ENCODE results near the gene STPG1.
A peak's percentile ranks its signal among the peaks of the same experiment; 100 is the strongest.

The STPG1 gene

DNA sequence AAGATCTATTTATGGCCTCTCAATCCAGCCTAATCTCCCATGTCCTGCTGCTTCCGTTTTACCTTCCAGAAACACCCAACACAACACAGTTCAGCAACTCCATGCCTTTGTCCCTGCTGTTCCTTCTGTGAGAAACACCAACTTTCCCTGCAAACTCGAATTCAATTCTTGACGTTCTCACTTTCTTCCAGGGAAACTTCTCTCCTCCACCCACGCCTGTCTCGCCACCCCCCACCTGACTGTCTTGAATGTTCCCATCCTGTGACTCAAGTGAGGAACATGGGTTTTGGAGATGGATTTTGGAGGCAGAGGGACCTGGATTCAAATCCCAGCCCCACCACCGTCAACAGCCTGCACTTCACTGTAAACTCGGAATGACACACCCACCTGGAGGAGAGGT lies 49.6 kb downstream of the STPG1 start:
- DNase-seq (ENCODE audit: low read depth in 2 of 2): no peak
- no peak overlapping the region for H3K4me3 ChIP-seq (replicated peaks in 1 of 2; ENCODE audit: low read depth in 2 of 2, low read length in 2 of 2)
- TF ChIP-seq CTCF (IDR thresholded peaks at IDR 0.05; ENCODE audit: low read depth, low read length): no peak

GRCh38 chr1:24362982-24363614 lies 50.5 kb downstream of the STPG1 start:
- no peak overlapping the region for H3K4me3 ChIP-seq (replicated peaks in 1 of 2; ENCODE audit: low read depth in 2 of 2, low read length in 2 of 2)
- TF ChIP-seq CTCF (IDR thresholded peaks at IDR 0.05; ENCODE audit: low read depth, low read length): no peak
- DNase-seq (ENCODE audit: low read depth in 2 of 2): peak; percentile 89 to 94

- no peak overlapping the region for H3K4me3 ChIP-seq (replicated peaks in 1 of 2; ENCODE audit: low read depth in 2 of 2, low read length in 2 of 2)
- no peak for DNase-seq (ENCODE audit: low read depth in 2 of 2)
- no peak for TF ChIP-seq CTCF (IDR thresholded peaks at IDR 0.05; ENCODE audit: low read depth, low read length)
Observed at GRCh38 chr1:24362396-24362795, 51.2 kb downstream of the STPG1 start.

- no peak for DNase-seq (ENCODE audit: low read depth in 2 of 2)
- TF ChIP-seq CTCF (IDR thresholded peaks at IDR 0.05; ENCODE audit: low read depth, low read length): no peak
- no peak overlapping the region for H3K4me3 ChIP-seq (replicated peaks in 1 of 2; ENCODE audit: low read depth in 2 of 2, low read length in 2 of 2)
Observed at GRCh38 chr1:24361811-24362210, 51.8 kb downstream of the STPG1 start.

DNA sequence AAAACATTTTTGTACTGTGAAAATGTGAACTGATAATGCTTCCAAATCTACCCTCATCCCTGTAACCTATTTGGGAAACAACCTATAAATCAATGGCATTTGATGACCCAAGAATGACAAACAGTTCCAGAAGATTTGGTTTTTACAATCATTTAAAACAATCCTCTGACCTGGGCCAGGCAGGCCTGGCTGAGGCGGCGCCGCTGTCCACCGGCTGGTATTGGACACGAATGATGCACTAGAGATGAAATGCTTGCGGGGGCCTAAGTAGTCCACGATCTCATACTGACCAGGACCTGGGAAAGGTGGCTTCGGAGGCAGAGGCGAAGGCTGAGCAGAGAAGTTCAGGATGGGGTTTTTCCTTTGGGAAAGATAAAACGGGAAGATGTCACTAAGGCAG lies 52.9 kb downstream of the STPG1 start:
- no peak for DNase-seq (ENCODE audit: low read depth in 2 of 2)
- no peak for TF ChIP-seq CTCF (IDR thresholded peaks at IDR 0.05; ENCODE audit: low read depth, low read length)

GRCh38 chr1:24357038-24357437 lies 56.5 kb downstream of the STPG1 start:
- DNase-seq (ENCODE audit: low read depth in 2 of 2): no peak
- TF ChIP-seq CTCF (IDR thresholded peaks at IDR 0.05; ENCODE audit: low read depth, low read length): no peak
- no peak overlapping the region for H3K4me3 ChIP-seq (replicated peaks in 1 of 2; ENCODE audit: low read depth in 2 of 2, low read length in 2 of 2)

More for the DNA sequence above, 52.9 kb downstream of the STPG1 start:
- no peak overlapping the region for H3K4me3 ChIP-seq (replicated peaks in 1 of 2; ENCODE audit: low read depth in 2 of 2, low read length in 2 of 2)

GRCh38 chr1:24355466-24355865 lies 58.1 kb downstream of the STPG1 start:
- TF ChIP-seq CTCF (IDR thresholded peaks at IDR 0.05; ENCODE audit: low read depth, low read length): no peak
- no peak for DNase-seq (ENCODE audit: low read depth in 2 of 2)
- H3K4me3 ChIP-seq (replicated peaks in 1 of 2; ENCODE audit: low read depth in 2 of 2, low read length in 2 of 2): no peak overlapping the region

All from cardiac fibroblast (primary cell).